ENCODE measurements around the gene KIAA1958. TPM values are rescaled to one million over a fixed set of nuclear protein-coding genes. Genes with fewer than 3 reads are reported as not detected.

The KIAA1958 gene
- total RNA-seq, 2 experiments from 2014 or later: 14.9 to 15.3 TPM

DNA sequence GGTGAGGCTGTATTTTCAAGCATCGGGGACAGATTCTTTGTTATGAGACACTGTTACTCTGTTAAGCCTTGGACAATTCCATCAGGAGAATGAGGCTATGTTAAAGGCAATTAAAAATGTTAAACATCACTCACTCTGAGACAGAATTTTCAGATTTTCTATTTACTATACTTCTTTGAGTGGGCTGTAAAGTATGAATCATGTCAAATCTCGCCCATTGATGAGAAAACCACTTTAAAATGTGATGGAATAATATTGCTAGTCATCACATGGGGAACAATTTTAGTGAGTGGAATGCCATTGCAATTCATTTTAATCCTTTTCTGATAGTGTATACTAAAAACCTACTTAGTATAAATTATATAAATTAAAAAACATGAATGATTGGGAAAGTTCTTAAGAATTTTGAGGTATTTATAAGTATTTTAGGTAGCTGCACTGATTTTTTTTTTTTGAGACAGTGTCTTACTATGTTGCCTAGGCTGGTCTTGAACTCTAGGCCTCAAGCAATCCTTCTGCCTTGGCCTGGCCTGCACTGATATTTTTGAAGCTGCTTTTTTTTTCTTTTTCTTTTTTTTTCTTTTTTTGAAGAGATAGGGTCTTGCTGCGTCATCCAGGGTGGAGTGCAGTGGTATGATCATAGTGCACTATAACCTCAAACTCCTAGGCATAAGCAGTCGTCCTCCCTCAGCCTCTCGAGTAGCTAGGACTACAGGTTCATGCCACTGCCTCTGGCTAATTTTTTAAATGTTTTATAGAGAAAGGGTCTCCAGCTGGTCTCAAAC is 73.2 kb downstream of the KIAA1958 start:
- DNase-seq (no peak), ATAC-seq (no peak)
- TF ChIP-seq, protein P1, sequence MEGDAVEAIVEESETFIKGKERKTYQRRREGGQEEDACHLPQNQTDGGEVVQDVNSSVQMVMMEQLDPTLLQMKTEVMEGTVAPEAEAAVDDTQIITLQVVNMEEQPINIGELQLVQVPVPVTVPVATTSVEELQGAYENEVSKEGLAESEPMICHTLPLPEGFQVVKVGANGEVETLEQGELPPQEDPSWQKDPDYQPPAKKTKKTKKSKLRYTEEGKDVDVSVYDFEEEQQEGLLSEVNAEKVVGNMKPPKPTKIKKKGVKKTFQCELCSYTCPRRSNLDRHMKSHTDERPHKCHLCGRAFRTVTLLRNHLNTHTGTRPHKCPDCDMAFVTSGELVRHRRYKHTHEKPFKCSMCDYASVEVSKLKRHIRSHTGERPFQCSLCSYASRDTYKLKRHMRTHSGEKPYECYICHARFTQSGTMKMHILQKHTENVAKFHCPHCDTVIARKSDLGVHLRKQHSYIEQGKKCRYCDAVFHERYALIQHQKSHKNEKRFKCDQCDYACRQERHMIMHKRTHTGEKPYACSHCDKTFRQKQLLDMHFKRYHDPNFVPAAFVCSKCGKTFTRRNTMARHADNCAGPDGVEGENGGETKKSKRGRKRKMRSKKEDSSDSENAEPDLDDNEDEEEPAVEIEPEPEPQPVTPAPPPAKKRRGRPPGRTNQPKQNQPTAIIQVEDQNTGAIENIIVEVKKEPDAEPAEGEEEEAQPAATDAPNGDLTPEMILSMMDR (IDR thresholded peaks at IDR 0.05): no peak
- Mint-ChIP-seq H3K9me3 (no peaks in the 10 kb centered on the region), H3K27ac (no peak overlapping the region), H3K36me3 (ENCODE audit: low read depth) (no peaks in the 10 kb centered on the region), H3K4me1 (ENCODE audit: low read depth) (peaks cover 12% of the 10 kb centered on the region), H3K27me3 (no peaks in the 10 kb centered on the region), H3K4me3 (no peak overlapping the region)
- CTCF ChIA-PET: no interaction called here
- intact Hi-C loops (cut with micrococcal nuclease): no loop called here
- POLR2A ChIA-PET: no interaction called here

DNA sequence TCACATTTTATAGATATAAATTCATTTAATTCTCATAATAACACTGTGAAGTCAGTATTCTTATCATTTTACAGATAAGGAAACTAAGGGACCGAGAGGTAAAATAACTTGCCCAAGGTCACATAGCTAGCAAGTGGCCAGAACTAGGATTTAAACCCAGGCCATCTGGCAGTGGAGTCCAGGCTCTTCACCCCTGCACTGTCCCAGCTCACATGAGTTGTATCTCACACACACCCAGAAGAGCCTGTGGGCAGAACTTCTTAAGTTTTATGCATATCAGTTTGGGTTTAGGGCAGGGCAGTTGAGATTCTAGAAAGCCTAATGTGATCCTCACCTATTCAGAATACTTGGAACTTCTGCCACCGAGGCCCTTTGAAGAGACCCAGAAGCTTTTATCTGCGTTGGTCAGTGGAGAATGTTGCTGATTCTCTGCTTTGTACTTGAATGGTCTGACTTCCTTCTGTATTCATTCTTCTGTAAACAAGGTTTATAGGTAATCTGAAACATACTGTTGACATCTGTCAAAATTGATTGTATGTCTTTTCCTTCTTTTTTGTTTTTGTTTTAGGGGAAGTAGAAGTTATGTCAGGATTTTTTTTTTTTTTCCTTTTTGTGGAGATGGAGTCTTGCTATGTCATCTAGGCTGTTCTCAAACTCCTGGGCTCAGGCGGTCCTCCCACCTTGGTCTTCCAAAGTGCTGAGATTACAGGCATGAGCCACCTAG is 75.8 kb downstream of the KIAA1958 start:
- H3K9me3 Mint-ChIP-seq: no peaks in the 10 kb centered on the region
- no peaks in the 10 kb centered on the region for H3K36me3 Mint-ChIP-seq (ENCODE audit: low read depth)
- intact Hi-C loops (cut with micrococcal nuclease): no loop called here
- CTCF ChIA-PET: no interaction called here
- DNase-seq: no peak
- POLR2A ChIA-PET: no interaction called here
- H3K27me3 Mint-ChIP-seq: no peaks in the 10 kb centered on the region
- H3K4me1 Mint-ChIP-seq (ENCODE audit: low read depth): peaks cover 7% of the 10 kb centered on the region
- ATAC-seq: no peak
- TF ChIP-seq, protein P1 (IDR thresholded peaks at IDR 0.05): no peak
- H3K27ac Mint-ChIP-seq: no peak overlapping the region
- no peak overlapping the region for H3K4me3 Mint-ChIP-seq

DNA sequence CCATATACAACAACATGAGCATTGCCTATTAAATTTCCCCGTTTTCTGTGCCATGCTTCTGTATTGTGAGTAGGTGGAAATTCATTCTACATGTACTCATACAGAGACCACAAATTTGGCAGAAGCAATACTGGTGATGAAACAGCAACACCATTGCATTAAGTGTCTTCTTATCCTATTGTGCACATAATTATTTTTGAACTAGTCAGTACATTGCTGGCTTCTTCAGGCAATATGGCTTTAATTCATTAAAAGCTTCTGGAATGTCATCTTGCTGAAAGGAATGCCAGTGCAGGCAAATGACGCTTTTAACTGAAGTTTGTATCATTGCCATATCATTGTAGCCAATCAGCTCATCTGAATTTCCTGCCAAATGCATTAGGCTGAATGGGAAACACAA is 82.6 kb downstream of the KIAA1958 start:
- no peak for ATAC-seq
- Mint-ChIP-seq H3K9me3 (no peaks in the 10 kb centered on the region), H3K36me3 (ENCODE audit: low read depth) (peaks cover under 1% of the 10 kb centered on the region), H3K4me1 (ENCODE audit: low read depth) (peaks cover 3% of the 10 kb centered on the region), H3K4me3 (no peak overlapping the region), H3K27me3 (no peaks in the 10 kb centered on the region), H3K27ac (no peak overlapping the region)
- CTCF ChIA-PET: interaction anchor here (1.0 kb wide), 1 partner anchor 32 kb away, joined by 3 read pairs; no protein-coding TSS in a partner anchor
- DNase-seq: no peak
- TF ChIP-seq, protein P1 (IDR thresholded peaks at IDR 0.05): no peak
- POLR2A ChIA-PET: no interaction called here
- intact Hi-C loops (cut with micrococcal nuclease): no loop called here

DNA sequence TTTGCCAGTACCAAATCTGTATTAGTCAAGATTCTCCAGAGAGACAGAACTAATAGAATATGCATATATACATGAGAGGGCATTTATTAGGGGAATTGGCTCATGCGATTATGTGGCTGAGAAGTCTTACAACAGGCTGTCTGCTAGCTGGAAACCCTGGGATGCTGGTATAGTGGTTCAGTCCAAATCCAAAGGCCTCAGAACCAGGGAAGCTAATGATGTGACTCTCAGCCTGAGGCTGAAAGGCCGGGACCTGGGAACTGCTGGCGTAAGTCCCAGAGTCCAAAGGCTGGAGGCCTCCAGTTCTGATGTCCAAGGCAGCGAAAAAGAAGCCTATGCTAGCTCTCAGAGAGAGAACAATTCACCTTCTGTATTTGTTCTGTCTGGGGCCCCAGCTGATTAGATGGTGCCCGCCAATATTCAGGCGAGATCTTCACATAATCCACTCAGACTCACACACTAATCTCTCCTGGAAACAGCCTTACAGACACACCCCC is 84.1 kb downstream of the KIAA1958 start:
- CTCF ChIA-PET: interaction anchor here (1.1 kb wide), 1 partner anchor 16 kb away, joined by 3 read pairs; no protein-coding TSS in a partner anchor
- TF ChIP-seq, protein P1 (IDR thresholded peaks at IDR 0.05): no peak
- no peak for DNase-seq
- POLR2A ChIA-PET: no interaction called here
- H3K27me3 Mint-ChIP-seq: no peaks in the 10 kb centered on the region
- no peak overlapping the region for H3K27ac Mint-ChIP-seq
- no peaks in the 10 kb centered on the region for H3K9me3 Mint-ChIP-seq
- peaks cover 3% of the 10 kb centered on the region for H3K4me1 Mint-ChIP-seq (ENCODE audit: low read depth)
- ATAC-seq: no peak
- H3K4me3 Mint-ChIP-seq: no peak overlapping the region
- intact Hi-C loops (cut with micrococcal nuclease): no loop called here
- peaks cover 13% of the 10 kb centered on the region for H3K36me3 Mint-ChIP-seq (ENCODE audit: low read depth)
